Stomach smooth muscle (tissue), 2 donors: ENCODE results near the gene PCDHA10.
"Not testable (repeated sequence)": the region's sequence is repeated elsewhere in the genome, so short reads cannot be mapped to it uniquely, and the experiment has no call there.

Source experiments
- H3K27ac ChIP-seq: one replicate; pipeline ENCODE4 v1.7.0; 2013; ENCODE audit warnings: mild to moderate bottlenecking, low read length, inconsistent platforms
- H3K27me3 ChIP-seq, 2 donors: one replicate each; pipeline ENCODE4 v1.7.0; 2013; ENCODE audit warnings: low read length in 2 of 2; ENCODE audit not compliant: insufficient read depth in 2 of 2, control insufficient read depth in 1 of 2
- H3K36me3 ChIP-seq, 2 donors: one replicate each; pipeline ENCODE4 v1.7.0; 2013; ENCODE audit warnings: low read length in 2 of 2; ENCODE audit not compliant: control insufficient read depth in 2 of 2, insufficient read depth in 2 of 2
- H3K4me1 ChIP-seq: one replicate; pipeline ENCODE4 v1.7.0; 2013; ENCODE audit warnings: low read length; ENCODE audit not compliant: control insufficient read depth, insufficient read depth
- H3K4me3 ChIP-seq, 2 donors: one replicate each; pipeline ENCODE4 v1.7.0; 2013; ENCODE audit warnings: low read length in 2 of 2
- H3K9ac ChIP-seq, 2 donors: one replicate each; pipeline ENCODE4 v1.7.0; 2013; ENCODE audit warnings: low read length in 2 of 2, mild to moderate bottlenecking in 1 of 2
- H3K9me3 ChIP-seq, 2 donors: one replicate each; pipeline ENCODE4 v1.7.0; 2013; ENCODE audit warnings: low read length in 2 of 2; ENCODE audit not compliant: control insufficient read depth in 2 of 2
- donor health status: healthy.
- donor health status: Pancreatic carcinoma.

The PCDHA10 gene

GRCh38 chr5:140827704-140828361, 27.9 kb upstream of the PCDHA10 start, which contains the start of gene PCDHA6:
PCDHA6 (plus strand) TSS chr5:140827960; CDS start chr5:140828092, 132 bp downstream.
- H3K4me1 ChIP-seq = no peaks in the 10 kb centered on the region
- H3K9ac ChIP-seq = no peak within 1 kb of the TSS
- H3K27ac ChIP-seq = no peak within 1 kb of the TSS
- peaks cover 7 to 21% of the 10 kb centered on the region in 2 donors for H3K27me3 ChIP-seq
- no peak within 1 kb of the TSS for H3K4me3 ChIP-seq
- peaks cover 2 to 11% of the 10 kb centered on the region in 2 donors for H3K9me3 ChIP-seq
- no peaks in the 10 kb centered on the region for H3K36me3 ChIP-seq

- Histone ChIP-seq H3K9ac (no peak overlapping the region), H3K27me3 (peaks cover 7 to 21% of the 10 kb centered on the region in 2 donors), H3K27ac (no peak overlapping the region), H3K9me3 (peaks cover 2 to 8% of the 10 kb centered on the region in 2 donors), H3K4me1 (no peaks in the 10 kb centered on the region), H3K4me3 (no peak overlapping the region), H3K36me3 (no peaks in the 10 kb centered on the region)
These were observed 27.3 kb upstream of the PCDHA10 start for GRCh38 chr5:140828362-140828737.

GRCh38 chr5:140829511-140830501, 25.9 kb upstream of the PCDHA10 start:
- not testable (repeated sequence) for H3K4me1 ChIP-seq, H3K9ac ChIP-seq, H3K4me3 ChIP-seq, H3K36me3 ChIP-seq, H3K27ac ChIP-seq, H3K9me3 ChIP-seq
- H3K27me3 ChIP-seq = peaks cover 6 to 18% of the 10 kb centered on the region in 2 donors

GRCh38 chr5:140833993-140834392, 21.7 kb upstream of the PCDHA10 start, which contains the start of gene PCDHA7:
PCDHA7 (plus strand) TSS chr5:140834269; CDS start chr5:140834384, 115 bp downstream.
- peaks cover 0 to 9% of the 10 kb centered on the region in 2 donors for H3K9me3 ChIP-seq
- no peak within 1 kb of the TSS for H3K9ac ChIP-seq
- H3K4me1 ChIP-seq = no peaks in the 10 kb centered on the region
- H3K27me3 ChIP-seq = peaks cover 11 to 16% of the 10 kb centered on the region in 2 donors
- no peak within 1 kb of the TSS for H3K27ac ChIP-seq
- no peaks in the 10 kb centered on the region for H3K36me3 ChIP-seq
- H3K4me3 ChIP-seq = peak within 1 kb of the TSS in 1 of 2 donors; percentile 44

GRCh38 chr5:140834439-140835008, 21.2 kb upstream of the PCDHA10 start:
- peak overlapping the region in 1 of 2 donors; percentile 44 for H3K4me3 ChIP-seq
- not testable (repeated sequence) for H3K9me3 ChIP-seq

GRCh38 chr5:140835622-140836510, 19.8 kb upstream of the PCDHA10 start:
- H3K27ac ChIP-seq = no peak overlapping the region
- no peak overlapping the region for H3K9ac ChIP-seq
- H3K4me3 ChIP-seq = no peak overlapping the region
- no peaks in the 10 kb centered on the region for H3K36me3 ChIP-seq
- H3K27me3 ChIP-seq = peaks cover 11 to 13% of the 10 kb centered on the region in 2 donors
- no peaks in the 10 kb centered on the region for H3K4me1 ChIP-seq
- peaks cover 0 to 9% of the 10 kb centered on the region in 2 donors for H3K9me3 ChIP-seq

More at GRCh38 chr5:140834439-140835008, 21.2 kb upstream of the PCDHA10 start:
- not testable (repeated sequence) for H3K4me1 ChIP-seq, H3K27ac ChIP-seq, H3K36me3 ChIP-seq, H3K9ac ChIP-seq
- H3K27me3 ChIP-seq = peaks cover 11 to 16% of the 10 kb centered on the region in 2 donors

- H3K9me3 ChIP-seq = peaks cover 0 to 16% of the 10 kb centered on the region in 2 donors
- no peak within 1 kb of the TSS for H3K27ac ChIP-seq
- no peak within 1 kb of the TSS for H3K4me3 ChIP-seq
- no peaks in the 10 kb centered on the region for H3K36me3 ChIP-seq
- H3K4me1 ChIP-seq = no peaks in the 10 kb centered on the region
- H3K27me3 ChIP-seq = peaks cover 0 to 2% of the 10 kb centered on the region in 2 donors
- H3K9ac ChIP-seq = no peak within 1 kb of the TSS
These were observed 14.4 kb upstream of the PCDHA10 start, which contains the start of gene PCDHA8 for GRCh38 chr5:140840978-140841962. PCDHA8 (plus strand) TSS chr5:140841187; CDS start chr5:140841322, 135 bp downstream.

GRCh38 chr5:140842798-140843733, 12.6 kb upstream of the PCDHA10 start:
- Histone ChIP-seq H3K4me3 (no peak overlapping the region), H3K4me1 (no peaks in the 10 kb centered on the region), H3K27ac (no peak overlapping the region), H3K36me3 (no peaks in the 10 kb centered on the region), H3K9me3 (peaks cover 0 to 14% of the 10 kb centered on the region in 2 donors), H3K27me3 (peaks cover 0 to 7% of the 10 kb centered on the region in 2 donors), H3K9ac (no peak overlapping the region)
